Heart left ventricle (tissue), 16 donors: ENCODE data around the gene ZNF74. TPM values are rescaled to one million over a fixed set of nuclear protein-coding genes. Genes with fewer than 3 reads are reported as not detected.

Experiments
- ATAC-seq, 4 donors: fragments of 200-7000 bp; cut with Tn5 transposase; one replicate each; pipeline ENCODE4 v1.9.1; 2020 to 2022; ENCODE audit warnings: moderate library complexity in 4 of 4, mild to moderate bottlenecking in 3 of 4, moderate number of reproducible peaks in 1 of 4
- DNase-seq, 5 donors: peaks; one replicate each; pipeline ENCODE4 v3.0.0-alpha.2; 2020
- H3K27ac ChIP-seq, 12 donors: fragments of 200-600 bp; sonication (generic) in 4 of 12; one replicate each; pipeline versions ENCODE4 v1.5.0 to v1.8.0; 2016 to 2022; ENCODE audit warnings: mild to moderate bottlenecking in 2 of 12
- H3K27me3 ChIP-seq, 9 donors: fragments of 200-600 bp; sonication (generic) in 2 of 9; one replicate each; pipeline versions ENCODE4 v1.5.1 to v1.8.0; 2016 to 2022; ENCODE audit warnings: mild to moderate bottlenecking in 3 of 9
- H3K36me3 ChIP-seq, 9 donors: fragments of 200-600 bp; sonication (generic) in 2 of 9; one replicate each; pipeline versions ENCODE4 v1.5.0 to v1.8.0; 2018 to 2022; ENCODE audit warnings: mild to moderate bottlenecking in 2 of 9
- H3K4me1 ChIP-seq, 12 donors: fragments of 200-600 bp; sonication (generic) in 4 of 12; one replicate each; pipeline versions ENCODE4 v1.5.0 to v1.8.0; 2016 to 2022; ENCODE audit warnings: mild to moderate bottlenecking in 3 of 12
- H3K4me3 ChIP-seq, 12 donors: fragments of 200-600 bp; sonication (generic) in 4 of 12; one replicate each; pipeline versions ENCODE4 v1.5.0 to v1.8.0; 2017 to 2022; ENCODE audit warnings: mild to moderate bottlenecking in 9 of 12, moderate library complexity in 4 of 12
- H3K9me3 ChIP-seq, 12 donors: fragments of 200-600 bp; sonication (generic) in 4 of 12; one replicate each; pipeline versions ENCODE4 v1.5.0 to v1.8.0; 2016 to 2022; ENCODE audit warnings: mild to moderate bottlenecking in 1 of 12
- CTCF ChIP-seq, 12 donors: fragments of 200-600 bp; sonication (generic) in 4 of 12; IDR thresholded peaks; one replicate each; pipeline versions ENCODE4 v1.5.0 to v1.8.0; 2018 to 2022; ENCODE audit warnings: antibody characterized with exemption in 12 of 12, mild to moderate bottlenecking in 5 of 12
- POLR2A ChIP-seq, 2 donors: fragments of 450-650 bp; IDR thresholded peaks; one replicate each; pipeline ENCODE4 v1.6.1; 2017; ENCODE audit warnings: antibody characterized with exemption in 2 of 2, mild to moderate bottlenecking in 2 of 2, moderate library complexity in 2 of 2
- WGBS, 4 donors: extraction: QIAGEN DNeasy Blood & Tissue Kit in 2 of 4; methylation state at CpG; one replicate each; pipeline versions ENCODE4 v1.1.5 to v1.1.7; 2013 to 2018; 5-methylcytosine and 5-hydroxymethylcytosine counted together
- intact Hi-C, 10 donors: fragments of 100-400 bp; cut with DNase I; formaldehyde crosslinking; loops; one replicate each; pipeline versions ENCODE4 v1.11.1 to v1.14.2; 2022
- polyA plus RNA-seq, 2 donors: library from polyadenylated mRNA; stranded (reverse); fragments of 200-250 nt; gene quantifications; one replicate each; pipeline ENCODE4 v1.2.3, GENCODE V29; 2013
- total RNA-seq, 9 donors: library from RNA; depleted of rRNA in 2 of 9; stranded (reverse); fragments of >200 nt in 2 of 9; fragmentation: NEBNext Ultra II Directional in 3 of 9; extraction: Animal tissue kit (Norgen Biotek cat#: 25700) in 3 of 9; gene quantifications; one replicate each; pipeline versions ENCODE4 v1.1.0 to v1.2.4, GENCODE V29; 2016 to 2023
- donor health status: ischemic (EF 13 %, LVEDD 7.1; RV severe dilation, severe dysfunction).
- donor health status: healthy with polysubstance abuse.
- donor health status: DM: no; HTN: yes; CAD: no.
- donor health status: DM: no; HTN: no; CAD: no.
- donor health status: ischemic (EF 25% LVEDD 6.9; RV normal size, moderate dysfunction).
- donor health status: ischemic (EF 25% LVEDD 5.7; RV mildly dilated, moderate dysfunction).
- donor health status: healthy.
- donor health status: DM: yes; HTN: yes; CAD: no.
- donor health status: ischemic (EF 35%, LVEDD 5.7; RV mildly dilated, moderate dysfunction).
- donor health status: nonischemic (EF 11% LVEDD 7.7; RV severe dilation, severe dysfunction).
- donor health status: DM: yes; HTN: yes; CAD: no.
- donor health status: PGD.
- donor health status: ischemic (EF 29% LVEDD 5.4; RV normal size, mild dysfunction).
- donor health status: nonischemic (EF 23%, LVEDD 6.1; RV moderate dilation, normal function).

ZNF74 gene
- total and polyA plus RNA-seq, 11 donors, result 2.1 to 6.5 (median 4.4) TPM

DNA sequence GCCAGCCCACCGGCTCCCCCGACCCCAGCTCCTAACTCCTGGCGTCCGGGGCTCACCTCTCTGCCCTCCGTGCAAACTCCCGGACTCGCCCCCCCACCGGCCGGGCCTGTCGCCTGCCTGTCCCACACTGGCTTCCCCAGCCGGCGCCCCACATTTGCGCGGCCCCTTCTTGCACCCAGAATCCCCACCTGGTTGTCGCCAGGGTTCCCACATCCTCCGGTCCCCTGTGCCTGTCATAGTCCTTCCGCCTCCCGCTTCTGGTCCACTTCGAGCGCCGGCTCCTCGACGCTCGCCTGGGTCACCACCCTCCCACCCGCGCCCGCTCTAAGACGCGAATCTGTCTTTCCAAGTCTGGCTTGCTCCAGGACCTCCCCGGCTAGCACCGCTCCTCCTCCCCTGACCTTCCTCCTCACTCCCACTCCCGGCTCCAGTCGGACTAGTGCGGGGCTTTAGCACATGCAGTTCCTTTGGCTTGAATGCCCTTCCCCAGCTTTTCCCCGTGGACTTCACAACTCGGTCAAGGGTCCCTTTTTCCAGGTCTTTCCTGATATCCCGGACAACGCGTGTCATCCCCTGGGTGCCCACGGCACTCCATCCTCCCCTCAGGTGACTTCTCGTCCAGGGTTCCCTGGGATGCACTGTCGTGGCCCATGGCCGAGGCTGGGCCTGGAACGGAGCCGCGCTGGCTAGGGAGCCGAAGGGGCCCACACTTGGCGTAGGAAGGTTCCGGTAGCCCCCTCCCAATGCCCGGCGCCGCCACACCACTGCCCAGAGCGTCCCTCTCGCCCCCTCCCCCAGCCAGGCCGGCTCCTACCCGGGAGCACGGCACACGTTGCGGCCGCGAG, 43.0 kb downstream of the ZNF74 start:
- no peak for TF ChIP-seq CTCF (IDR thresholded peaks at IDR 0.05)
- no peak for TF ChIP-seq POLR2A (IDR thresholded peaks at IDR 0.05)
- WGBS, 4 donors, result 1 to 3% (median 2%) methylated on average over 46 to 61 of the region's 61 CpGs
- DNase-seq, result peak in 2 of 5 donors; percentile 41 to 64
- intact Hi-C loops, result no loop called here
- Histone ChIP-seq H3K27me3 (peaks cover 0 to 32% (median 0%) of the 10 kb centered on the region in 9 donors), H3K9me3 (no peaks in the 10 kb centered on the region), H3K36me3 (peaks cover 0 to 3% (median 0%) of the 10 kb centered on the region in 9 donors), H3K4me1 (peaks cover 0 to 42% (median 24%) of the 10 kb centered on the region in 12 donors), H3K27ac (peak overlapping the region; percentile 18 to 93 (median 74)), H3K4me3 (peak overlapping the region; percentile 54 to 85 (median 70))
- peak in 2 of 4 donors; percentile 27 to 48 for ATAC-seq

- Histone ChIP-seq H3K36me3 (peaks cover 0 to 11% (median 5%) of the 10 kb centered on the region in 9 donors), H3K27me3 (peaks cover 0 to 29% (median 0%) of the 10 kb centered on the region in 9 donors), H3K9me3 (no peaks in the 10 kb centered on the region), H3K4me1 (peaks cover 0 to 42% (median 24%) of the 10 kb centered on the region in 12 donors), H3K4me3 (peak within 1 kb of the TSS; percentile 54 to 85 (median 70)), H3K27ac (peak within 1 kb of the TSS; percentile 58 to 93 (median 84))
- no peak for TF ChIP-seq CTCF (IDR thresholded peaks at IDR 0.05)
- TF ChIP-seq POLR2A (IDR thresholded peaks at IDR 0.05), result no peak
- ATAC-seq (peak; percentile 17 to 72 (median 65)), DNase-seq (peak; percentile 58 to 84 (median 78))
- intact Hi-C loops, result no loop called here
- WGBS, 4 donors, result 2 to 24% (median 10%) methylated on average over 8 to 95 of the region's 95 CpGs
Measured at GRCh38 chr22:20437613-20438426, 43.9 kb downstream of the ZNF74 start, which contains the start of gene SCARF2. TSS of gene SCARF2 (minus strand) at chr22:20437825. CDS start at chr22:20437754, 71 bp downstream.

GRCh38 chr22:20438427-20438677, 44.4 kb downstream of the ZNF74 start:
- DNase-seq (peak in 2 of 5 donors; percentile 22 to 57), ATAC-seq (no peak)
- TF ChIP-seq CTCF (IDR thresholded peaks at IDR 0.05), result no peak
- TF ChIP-seq POLR2A (IDR thresholded peaks at IDR 0.05), result no peak
- Histone ChIP-seq H3K36me3 (peaks cover 0 to 17% (median 10%) of the 10 kb centered on the region in 9 donors), H3K9me3 (no peaks in the 10 kb centered on the region), H3K27ac (peak overlapping the region; percentile 58 to 93 (median 84)), H3K4me3 (peak overlapping the region in 11 of 12 donors; percentile 56 to 85 (median 70)), H3K27me3 (peaks cover 0 to 29% (median 0%) of the 10 kb centered on the region in 9 donors), H3K4me1 (peaks cover 0 to 42% (median 24%) of the 10 kb centered on the region in 12 donors)
- WGBS, 4 donors, result 39 to 50% (median 42%) methylated on average over 6 of the region's 6 CpGs
- intact Hi-C loops, result no loop called here
